HepG2 (cell line): ENCODE measurements around the gene SOX12. TPM values are rescaled to one million over a fixed set of nuclear protein-coding genes. Genes with fewer than 3 reads are reported as not detected.

Experiments used
- BCL6 ChIP-seq: IDR thresholded peaks from 2 replicates; pipeline ENCODE4 v1.6.1; 2016; ENCODE audit warnings: missing genetic modification reagents, missing compliant biosample characterization
- CAMTA2 ChIP-seq: sonication (generic); formaldehyde crosslinking; IDR thresholded peaks from 2 replicates; pipeline ENCODE4 v1.4.0; 2020; ENCODE audit warnings: mild to moderate bottlenecking, missing genetic modification reagents, borderline replicate concordance
- DDIT3 ChIP-seq: sonication (generic); formaldehyde crosslinking; IDR thresholded peaks from 2 replicates; pipeline ENCODE4 v1.4.0; 2020; ENCODE audit warnings: mild to moderate bottlenecking, missing genetic modification reagents
- GFI1 ChIP-seq: sonication (generic); formaldehyde crosslinking; IDR thresholded peaks from 2 replicates; pipeline ENCODE4 v1.5.0; 2020; ENCODE audit warnings: missing genetic modification reagents, mild to moderate bottlenecking, borderline replicate concordance
- GLI4 ChIP-seq: sonication (generic); formaldehyde crosslinking; IDR thresholded peaks from 2 replicates; pipeline ENCODE4 v1.5.1; 2020; ENCODE audit warnings: missing genetic modification reagents, mild to moderate bottlenecking, moderate library complexity, borderline replicate concordance
- GPBP1L1 ChIP-seq: sonication (generic); formaldehyde crosslinking; IDR thresholded peaks from 2 replicates; pipeline ENCODE4 v1.5.0; 2020; ENCODE audit warnings: mild to moderate bottlenecking, missing genetic modification reagents
- HES4 ChIP-seq: sonication (generic); formaldehyde crosslinking; IDR thresholded peaks from 2 replicates; pipeline ENCODE4 v1.9.0; 2021; ENCODE audit warnings: mild to moderate bottlenecking, missing genetic modification reagents, borderline replicate concordance
- HMG20A ChIP-seq: IDR thresholded peaks from 2 replicates; pipeline ENCODE4 v1.6.1; 2016; ENCODE audit warnings: borderline replicate concordance
- KDM5A ChIP-seq: fragments of 200-600 bp; sonication (generic); IDR thresholded peaks from 2 replicates; pipeline ENCODE4 v1.7.0; 2018; ENCODE audit warnings: antibody characterized with exemption, mild to moderate bottlenecking, low read length, borderline replicate concordance
- KDM6A ChIP-seq: IDR thresholded peaks from 2 replicates; pipeline ENCODE4 v1.6.1; 2016; ENCODE audit warnings: low read depth
- MED1 ChIP-seq: sonication (generic); formaldehyde crosslinking; IDR thresholded peaks from 2 replicates; pipeline ENCODE4 v1.4.0; 2020; ENCODE audit warnings: missing genetic modification reagents
- PITX1 ChIP-seq: sonication (generic); formaldehyde crosslinking; IDR thresholded peaks from 2 replicates; pipeline ENCODE4 v1.5.1; 2020; ENCODE audit warnings: mild to moderate bottlenecking, missing genetic modification reagents
- SATB2 ChIP-seq: sonication (generic); formaldehyde crosslinking; IDR thresholded peaks from 2 replicates; pipeline ENCODE4 v1.5.0; 2020; ENCODE audit warnings: missing genetic modification reagents
- SIN3B ChIP-seq: fragments of 150-350 bp; IDR thresholded peaks from 2 replicates; pipeline ENCODE4 v1.6.1; 2014; ENCODE audit warnings: low read length
- TERF1 ChIP-seq: sonication (generic); formaldehyde crosslinking; IDR thresholded peaks from 2 replicates; pipeline ENCODE4 v1.8.0; 2022; ENCODE audit warnings: mild to moderate bottlenecking, missing genetic modification reagents, moderate library complexity
- ZFP62 ChIP-seq: sonication (generic); formaldehyde crosslinking; IDR thresholded peaks from 2 replicates; pipeline ENCODE4 v1.4.0; 2020; ENCODE audit warnings: missing genetic modification reagents
- ZFX ChIP-seq: sonication (generic); formaldehyde crosslinking; IDR thresholded peaks from 2 replicates; pipeline ENCODE4 v1.4.0; 2020; ENCODE audit warnings: mild to moderate bottlenecking, low read depth, missing genetic modification reagents, moderate library complexity
- ZNF205 ChIP-seq: IDR thresholded peaks from 2 replicates; pipeline ENCODE4 v1.6.1; 2018; ENCODE audit warnings: missing biosample characterization, missing genetic modification reagents
- ZNF256 ChIP-seq: sonication (generic); formaldehyde crosslinking; conservative IDR thresholded peaks from 2 replicates; pipeline ENCODE4 v1.4.0; 2020; ENCODE audit warnings: missing genetic modification reagents
- ZNF33A ChIP-seq: sonication (generic); formaldehyde crosslinking; IDR thresholded peaks from 2 replicates; pipeline ENCODE4 v1.5.1; 2020; ENCODE audit warnings: missing genetic modification reagents, mild to moderate bottlenecking, moderate library complexity, borderline replicate concordance
- ZNF34 ChIP-seq: sonication (generic); formaldehyde crosslinking; IDR thresholded peaks from 2 replicates; pipeline ENCODE4 v1.4.0; 2020; ENCODE audit warnings: mild to moderate bottlenecking, missing genetic modification reagents, borderline replicate concordance
- ZNF383 ChIP-seq: sonication (generic); formaldehyde crosslinking; IDR thresholded peaks from 2 replicates; pipeline ENCODE4 v1.4.0; 2020; ENCODE audit warnings: missing genetic modification reagents, mild to moderate bottlenecking, borderline replicate concordance
- ZNF558 ChIP-seq: sonication (generic); formaldehyde crosslinking; IDR thresholded peaks from 2 replicates; pipeline ENCODE4 v1.9.0; 2022; ENCODE audit warnings: mild to moderate bottlenecking, missing genetic modification reagents, borderline replicate concordance
- ZNF615 ChIP-seq: sonication (generic); formaldehyde crosslinking; IDR thresholded peaks from 2 replicates; pipeline ENCODE4 v1.5.0; 2020; ENCODE audit warnings: mild to moderate bottlenecking, missing genetic modification reagents, borderline replicate concordance
- ZNF740 ChIP-seq: sonication (generic); formaldehyde crosslinking; IDR thresholded peaks from 2 replicates; pipeline ENCODE4 v1.4.0; 2020; ENCODE audit warnings: missing genetic modification reagents
- ZNF781 ChIP-seq: sonication (generic); formaldehyde crosslinking; IDR thresholded peaks from 2 replicates; pipeline ENCODE4 v1.5.1; 2020; ENCODE audit warnings: borderline replicate concordance, mild to moderate bottlenecking, missing genetic modification reagents; ENCODE audit errors: not compliant biosample characterization
- ZSCAN20 ChIP-seq: sonication (generic); formaldehyde crosslinking; IDR thresholded peaks from 2 replicates; pipeline ENCODE4 v1.4.0; 2020; ENCODE audit warnings: missing genetic modification reagents, mild to moderate bottlenecking, borderline replicate concordance
- ZSCAN9 ChIP-seq: IDR thresholded peaks from 2 replicates; pipeline ENCODE4 v1.6.1; 2016; ENCODE audit warnings: borderline replicate concordance
- polyA plus RNA-seq, 8 experiments: library from polyadenylated mRNA; depleted of rRNA in 3 of 8; stranded (reverse) in 7 of 8; unstranded in 1 of 8; fragments of >200 nt; fragmentation: Illumina TruSeq in 4 of 8; extraction: Trizol in 4 of 8; gene quantifications; 2 replicates each; pipeline versions ENCODE4 v1.2.1 to v1.2.3, GENCODE V29; 2011 to 2016; ENCODE audit warnings: low read depth in 4 of 8, missing spikeins in 1 of 8, mixed read lengths in 1 of 8; ENCODE audit not compliant: insufficient read depth in 1 of 8
- total RNA-seq, 5 experiments: library from RNA; depleted of rRNA; stranded (reverse); fragments of >200 nt; fragmentation: Illumina TruSeq; extraction: Trizol; gene quantifications; 2 replicates each; pipeline ENCODE4 v1.2.3, GENCODE V29; 2016; ENCODE audit warnings: low read depth in 1 of 5

SOX12 gene
- total and polyA plus RNA-seq, 2 of the 13 experiments (the other 11 are each of a cell fraction or from before 2014, with no cell fraction given): 10.0 to 18.7 TPM

- no peak; the same call in 1 of the 2 replicates for TF ChIP-seq KDM5A
- TF ChIP-seq ZNF205 (CRISPR knock-in tag): peak; percentile 96
- no peak for TF ChIP-seq ZFP62 (CRISPR knock-in tag)
- TF ChIP-seq ZNF615: peak; percentile 97; the same call in 1 of the 2 replicates
- no peak for TF ChIP-seq SIN3B
- no peak for TF ChIP-seq SATB2
- TF ChIP-seq ZNF33A (CRISPR knock-in tag): no peak
- peak; percentile 100 for TF ChIP-seq ZNF34 (CRISPR knock-in tag)
- TF ChIP-seq HMG20A (CRISPR knock-in tag): peak; percentile 88; the same call in 1 of the 2 replicates
- peak; percentile 91 for TF ChIP-seq BCL6 (CRISPR knock-in tag)
- peak; percentile 94; the same call in 1 of the 2 replicates for TF ChIP-seq ZSCAN9 (CRISPR knock-in tag)
- TF ChIP-seq ZSCAN20 (CRISPR knock-in tag): no peak
- TF ChIP-seq ZNF558 (CRISPR knock-in tag): 0 out of 2 replicates have a peak, but pooled peaks have one; percentile 69
- peak; percentile 78; the same call in 1 of the 2 replicates for TF ChIP-seq GLI4
- no peak for TF ChIP-seq ZNF781 (CRISPR knock-in tag)
- TF ChIP-seq ZFX (CRISPR knock-in tag): peak; percentile 89
- TF ChIP-seq CAMTA2 (CRISPR knock-in tag): peak; percentile 46; the same call in 1 of the 2 replicates
- TF ChIP-seq GFI1 (CRISPR knock-in tag): peak; percentile 92
- TF ChIP-seq DDIT3 (CRISPR knock-in tag): peak; percentile 94
- TF ChIP-seq GPBP1L1 (CRISPR knock-in tag): no peak
- TF ChIP-seq ZNF256 (CRISPR knock-in tag): 0 out of 2 replicates have a peak, but pooled peaks have one; percentile 71
- TF ChIP-seq ZNF383 (CRISPR knock-in tag): peak; percentile 85
- TF ChIP-seq PITX1 (CRISPR knock-in tag): peak; percentile 99
- TF ChIP-seq HES4 (CRISPR knock-in tag): peak; percentile 89; the same call in 1 of the 2 replicates
- peak; percentile 97; the same call in 1 of the 2 replicates for TF ChIP-seq KDM6A (CRISPR knock-in tag)
- TF ChIP-seq MED1: peak; percentile 99
- peak; percentile 92 for TF ChIP-seq ZNF740 (CRISPR knock-in tag)
- no peak for TF ChIP-seq TERF1 (CRISPR knock-in tag)
Measured at GRCh38 chr20:371755-372542, 46.6 kb downstream of the SOX12 start (continued).
